ENCODE measurements around the gene F7.
"Not testable (repeated sequence)": the region's sequence is repeated elsewhere in the genome, so short reads cannot be mapped to it uniquely, and the experiment has no call there.

The F7 gene

DNA sequence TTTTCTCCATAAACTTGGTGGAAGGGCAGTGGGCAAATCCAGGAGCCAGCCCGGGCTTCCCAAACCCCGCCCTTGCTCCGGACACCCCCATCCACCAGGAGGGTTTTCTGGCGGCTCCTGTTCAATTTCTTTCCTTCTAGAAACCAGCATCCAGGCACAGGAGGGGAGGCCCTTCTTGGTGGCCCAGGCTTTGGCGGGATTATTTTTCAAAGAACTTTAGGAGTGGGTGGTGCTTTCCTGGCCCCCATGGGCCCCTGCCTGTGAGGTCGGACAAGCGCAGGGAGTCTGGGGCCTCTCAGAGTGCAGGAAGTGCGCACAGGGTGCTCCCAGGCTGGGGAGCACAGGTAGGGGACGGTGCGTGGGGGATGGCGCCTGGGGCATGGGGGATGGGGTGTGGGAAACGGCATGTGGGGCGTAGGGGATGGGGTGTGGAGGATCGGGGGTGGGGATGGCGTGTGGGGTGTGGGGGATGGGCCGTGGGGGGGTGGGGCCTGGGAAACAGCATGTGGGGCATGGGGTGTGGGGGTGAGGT, 396 bp downstream of the F7 start:
- DNase-seq, result no peak

DNA sequence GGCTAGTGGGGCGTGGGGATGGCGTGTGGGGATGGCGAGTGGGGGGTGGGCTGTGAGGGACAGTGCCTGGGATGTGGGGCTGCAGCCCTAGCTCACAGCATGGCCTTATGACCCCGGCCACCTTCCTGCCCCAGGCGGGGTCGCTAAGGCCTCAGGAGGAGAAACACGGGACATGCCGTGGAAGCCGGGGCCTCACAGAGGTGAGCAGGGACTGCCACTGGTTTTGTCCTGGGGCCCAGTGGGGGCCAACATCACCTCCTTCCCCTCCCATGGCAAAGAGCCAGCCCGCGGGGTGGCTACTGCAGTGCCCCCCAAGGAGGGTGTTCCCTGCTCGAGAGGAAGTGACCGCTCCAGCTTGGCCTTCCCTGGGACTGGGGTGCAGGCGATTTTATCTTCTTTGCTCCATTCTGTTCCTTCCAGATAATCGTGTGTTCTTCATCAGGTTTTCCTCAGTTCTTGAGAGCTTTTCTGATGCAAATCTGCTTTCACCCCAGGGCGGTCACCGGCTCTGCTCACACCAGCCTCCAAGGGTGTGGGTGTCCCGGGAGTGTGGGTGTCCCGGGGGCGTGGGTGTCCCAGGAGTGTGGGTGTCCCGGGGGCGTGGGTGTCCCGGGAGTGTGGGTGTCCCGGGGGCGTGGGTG, 1.2 kb downstream of the F7 start:
- DNase-seq, result no peak

DNA sequence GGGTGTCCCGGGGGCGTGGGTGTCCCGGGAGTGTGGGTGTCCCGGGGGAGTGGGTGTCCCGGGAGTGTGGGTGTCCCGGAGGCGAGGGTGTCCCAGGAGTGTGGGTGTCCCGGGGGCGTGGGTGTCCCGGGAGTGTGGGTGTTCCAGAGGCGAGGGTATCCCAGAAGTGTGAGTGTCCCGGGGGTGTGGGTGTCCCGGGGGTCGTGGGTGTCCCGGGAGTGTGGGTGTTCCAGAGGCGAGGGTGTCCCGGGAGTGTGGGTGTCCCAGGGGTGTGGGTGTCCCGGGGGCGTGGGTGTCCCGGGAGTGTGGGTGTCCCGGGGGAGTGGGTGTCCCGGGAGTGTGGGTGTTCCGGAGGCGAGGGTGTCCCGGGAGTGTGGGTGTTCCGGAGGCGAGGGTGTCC, 2.9 kb downstream of the F7 start:
- not testable (repeated sequence) for DNase-seq

DNA sequence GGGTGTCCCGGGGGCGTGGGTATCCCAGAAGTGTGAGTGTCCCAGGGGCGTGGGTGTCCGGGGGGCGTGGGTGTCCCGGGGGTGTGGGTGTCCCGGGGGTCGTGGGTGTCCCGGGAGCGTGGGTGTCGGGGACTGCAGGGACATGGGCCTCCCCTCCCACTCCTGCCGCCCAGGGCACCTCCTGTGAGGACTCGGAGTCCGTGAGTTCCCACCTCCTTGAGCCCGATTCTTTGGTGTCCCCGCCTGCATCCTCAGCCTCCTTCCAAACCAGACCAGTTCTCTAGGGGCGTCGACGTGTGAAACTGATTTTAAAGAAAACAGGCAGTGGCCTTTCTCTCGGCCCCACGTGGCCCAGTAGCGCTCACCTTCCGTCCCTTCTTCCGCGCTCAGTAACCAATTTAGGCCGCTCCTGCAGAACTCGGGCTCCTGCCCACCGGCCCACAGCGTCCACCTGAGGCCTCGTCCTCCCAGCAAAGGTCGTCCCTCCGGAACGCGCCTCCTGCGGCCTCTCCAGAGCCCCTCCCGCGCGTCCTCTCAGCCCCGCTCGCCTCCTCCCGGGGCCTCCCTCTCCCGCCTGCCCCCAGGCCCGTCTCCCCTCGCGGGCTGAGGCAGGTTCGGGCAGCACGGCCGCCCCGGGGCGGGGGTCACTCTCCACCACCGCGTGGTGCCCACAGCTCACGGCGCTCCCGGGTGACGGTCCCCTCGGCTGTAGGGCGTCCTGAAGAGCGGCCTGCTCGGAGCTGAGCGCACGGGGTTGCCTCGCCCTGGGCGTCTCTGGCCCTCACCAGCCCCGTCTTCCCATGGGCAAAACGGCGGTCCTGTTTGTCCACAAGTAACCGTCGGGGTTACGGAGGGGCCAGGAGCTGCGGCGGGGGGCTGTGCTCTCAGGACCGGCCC, 3.8 kb downstream of the F7 start:
- DNase-seq, result no peak

DNA sequence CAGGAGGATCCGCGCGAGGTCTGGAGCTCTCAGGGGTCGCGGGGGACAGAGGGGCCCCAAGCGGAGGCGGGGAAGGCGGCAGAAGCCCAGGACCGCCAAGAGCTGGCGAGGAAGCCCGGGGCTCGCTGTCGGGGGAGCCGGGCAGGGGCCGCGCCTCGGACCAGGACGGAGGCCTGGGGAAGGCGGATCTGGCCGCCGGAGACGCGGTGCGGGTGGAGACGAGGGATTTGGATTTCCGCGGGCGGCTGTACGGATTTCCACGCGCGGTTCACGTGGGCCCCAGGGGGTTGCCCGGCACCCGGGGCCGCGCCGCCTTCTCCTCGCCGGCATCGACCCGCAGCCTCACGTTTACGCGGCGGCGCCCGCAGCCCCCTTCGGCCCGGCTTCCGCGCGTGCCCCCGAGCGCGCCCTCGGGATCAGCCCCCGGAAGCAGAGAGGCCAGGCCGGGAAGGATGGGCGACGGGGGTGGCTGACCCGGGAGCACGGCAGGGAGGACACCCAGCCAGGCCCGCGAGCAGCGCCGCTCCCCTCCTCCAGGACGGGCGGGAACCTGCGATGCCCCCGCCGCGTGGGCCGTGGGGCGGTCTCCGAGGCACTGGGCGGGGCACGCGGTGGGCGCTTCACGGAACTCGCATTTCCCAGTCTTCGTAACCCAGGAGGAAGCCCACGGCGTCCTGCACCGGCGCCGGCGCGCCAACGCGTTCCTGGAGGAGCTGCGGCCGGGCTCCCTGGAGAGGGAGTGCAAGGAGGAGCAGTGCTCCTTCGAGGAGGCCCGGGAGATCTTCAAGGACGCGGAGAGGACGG, 4.7 kb downstream of the F7 start:
- no peak for DNase-seq

DNA sequence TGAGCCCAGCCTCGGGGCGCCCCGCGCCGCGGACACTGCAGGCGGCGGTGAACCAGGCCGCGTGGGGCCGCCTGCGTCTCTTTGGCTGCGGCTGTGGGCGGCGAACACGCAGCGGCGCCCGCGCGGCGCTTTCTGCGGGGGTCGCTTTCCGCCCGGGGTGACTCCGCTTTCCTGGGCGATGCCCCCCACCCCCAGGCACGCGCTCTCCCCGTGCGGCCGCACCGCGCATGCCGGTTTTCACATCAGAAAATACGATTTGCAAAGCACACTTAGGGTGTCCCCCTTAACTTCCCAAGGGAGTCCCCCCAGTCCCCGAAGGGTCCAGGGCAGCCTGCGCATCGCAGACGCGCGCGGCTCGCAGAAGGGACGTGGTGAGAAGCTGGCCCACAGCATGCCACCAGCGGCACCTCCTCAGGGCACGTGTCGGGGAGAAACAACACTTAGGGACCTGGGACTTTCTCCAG, 5.3 kb downstream of the F7 start:
- no peak for DNase-seq

DNA sequence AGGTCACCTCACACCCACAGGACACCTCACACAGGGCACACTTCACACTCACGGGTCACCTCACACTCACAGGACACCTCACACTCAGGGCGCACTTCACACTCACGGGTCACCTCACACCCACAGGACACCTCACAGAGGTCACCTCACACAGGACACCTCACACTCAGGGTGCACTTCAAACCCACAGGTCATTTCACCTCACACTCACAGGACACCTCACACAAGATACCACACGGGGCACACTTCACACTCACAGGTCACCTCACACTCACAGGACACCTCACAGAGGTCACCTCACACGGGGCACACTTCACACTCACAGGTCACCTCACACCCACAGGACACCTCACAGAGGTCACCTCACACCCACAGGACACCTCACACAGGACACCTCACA, 6.2 kb downstream of the F7 start:
- not testable (repeated sequence) for DNase-seq

DNA sequence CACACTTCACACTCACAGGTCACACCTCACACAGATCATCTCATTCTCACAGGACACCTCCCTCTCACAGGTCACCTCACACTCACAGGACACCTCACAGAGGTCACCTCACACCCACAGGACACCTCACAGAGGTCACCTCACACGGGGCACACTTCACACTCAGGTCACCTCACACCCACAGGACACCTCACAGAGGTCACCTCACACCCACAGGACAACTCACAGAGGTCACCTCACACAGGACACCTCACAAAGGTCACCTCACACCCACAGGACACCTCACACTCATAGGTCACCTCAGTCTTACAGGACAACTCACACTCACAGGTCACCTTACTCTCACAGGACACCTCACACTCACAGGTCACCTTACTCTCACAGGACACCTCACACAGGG, 6.9 kb downstream of the F7 start:
- DNase-seq, result not testable (repeated sequence)

DNA sequence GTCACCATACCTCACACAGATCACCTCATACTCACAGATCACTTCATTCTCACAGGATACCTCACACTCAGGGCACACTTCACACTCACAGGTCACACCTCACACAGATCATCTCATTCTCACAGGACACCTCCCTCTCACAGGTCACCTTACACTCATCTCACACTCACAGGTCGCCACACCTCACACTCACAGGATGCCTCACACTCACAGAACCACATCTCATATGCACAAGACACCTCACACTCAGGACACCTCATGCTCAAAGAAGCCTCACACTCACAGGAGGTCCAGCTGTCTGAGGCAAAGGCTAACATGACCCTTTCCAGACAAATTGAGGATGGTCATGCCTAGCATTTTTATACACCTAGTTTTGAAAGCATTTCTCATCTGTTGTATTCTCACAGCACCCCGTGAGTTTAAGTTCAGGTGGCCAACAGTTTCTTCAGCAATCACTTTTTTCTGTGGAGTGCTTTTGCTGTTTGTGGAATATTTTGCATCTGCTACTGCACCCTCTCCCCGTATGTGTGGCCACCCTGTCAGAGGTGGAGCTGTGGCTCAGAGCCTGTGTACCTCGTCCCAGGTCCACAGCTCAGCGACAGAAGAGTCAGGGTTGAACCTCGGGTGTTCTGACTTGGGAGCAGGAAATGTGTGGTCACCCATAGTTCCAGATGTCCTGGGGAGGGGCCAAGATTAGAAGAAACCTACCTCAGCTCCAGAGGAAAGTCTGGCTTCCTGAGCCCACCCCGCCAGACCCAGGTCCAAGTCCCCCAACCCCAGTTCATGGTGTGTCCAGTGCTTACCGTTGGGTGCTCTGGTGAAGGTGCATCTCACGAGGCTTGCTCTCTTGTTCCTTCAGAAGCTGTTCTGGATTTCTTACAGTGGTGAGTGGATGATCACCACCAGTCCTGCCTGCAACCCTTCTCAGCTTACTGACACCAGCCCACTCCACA, 7.6 kb downstream of the F7 start:
- no peak for DNase-seq

DNA sequence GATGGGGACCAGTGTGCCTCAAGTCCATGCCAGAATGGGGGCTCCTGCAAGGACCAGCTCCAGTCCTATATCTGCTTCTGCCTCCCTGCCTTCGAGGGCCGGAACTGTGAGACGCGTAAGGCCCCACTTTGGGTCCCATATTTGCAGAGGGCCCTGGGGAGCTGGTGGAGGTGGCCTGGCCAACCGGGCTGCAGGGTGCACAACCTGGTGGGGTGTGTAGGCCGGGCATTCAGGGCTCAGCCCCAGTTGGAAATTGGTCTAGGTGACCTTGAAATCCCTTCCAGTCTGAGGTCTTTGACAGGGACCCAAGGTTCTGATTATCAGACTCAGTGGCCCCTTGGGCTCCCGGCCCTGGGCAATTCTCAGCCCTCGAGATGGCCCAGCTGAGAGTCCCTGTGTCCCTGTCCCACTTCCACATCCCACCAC, 8.3 kb downstream of the F7 start:
- no peak for DNase-seq

DNA sequence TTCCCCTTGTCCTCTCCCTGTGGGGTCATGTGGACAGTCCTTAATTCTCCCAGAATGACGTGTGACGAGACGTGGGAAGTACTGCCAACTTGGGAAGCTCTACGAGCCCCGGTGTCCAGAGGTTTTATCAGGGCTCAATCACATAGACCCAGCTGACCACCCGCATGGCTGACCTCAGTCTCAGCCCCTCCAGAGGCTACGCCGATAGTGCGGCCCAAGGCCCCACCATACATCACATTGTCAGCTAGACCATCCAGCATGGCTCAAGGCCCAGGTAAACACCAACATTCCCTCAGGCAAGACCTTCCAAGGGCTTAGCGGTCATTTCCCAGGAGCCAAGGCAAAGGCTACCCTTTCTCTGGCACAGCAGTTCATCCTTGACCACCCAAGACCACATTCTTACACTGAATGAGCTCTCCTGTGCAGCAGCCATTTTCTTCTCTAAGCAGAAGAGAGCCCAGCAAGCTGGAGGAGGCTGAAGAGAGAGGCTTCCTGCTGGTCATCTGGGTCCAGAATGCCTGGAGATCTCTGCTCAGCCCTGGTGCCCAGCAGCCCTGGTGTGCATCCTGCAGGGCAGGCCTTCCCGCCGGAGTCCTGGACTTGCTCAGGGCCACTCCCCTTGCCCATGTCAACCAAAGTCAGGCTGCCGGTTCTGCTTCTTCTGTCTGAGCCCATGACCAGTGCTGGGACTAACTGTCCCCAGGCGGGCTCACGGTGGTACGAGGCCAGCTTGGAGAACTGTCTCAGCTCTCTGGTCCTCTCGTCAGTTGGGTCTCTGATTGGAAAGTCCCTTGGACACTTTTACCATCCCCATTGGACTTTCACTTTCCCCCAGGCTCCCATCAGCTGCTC, 9.1 kb downstream of the F7 start:
- no peak for DNase-seq

DNA sequence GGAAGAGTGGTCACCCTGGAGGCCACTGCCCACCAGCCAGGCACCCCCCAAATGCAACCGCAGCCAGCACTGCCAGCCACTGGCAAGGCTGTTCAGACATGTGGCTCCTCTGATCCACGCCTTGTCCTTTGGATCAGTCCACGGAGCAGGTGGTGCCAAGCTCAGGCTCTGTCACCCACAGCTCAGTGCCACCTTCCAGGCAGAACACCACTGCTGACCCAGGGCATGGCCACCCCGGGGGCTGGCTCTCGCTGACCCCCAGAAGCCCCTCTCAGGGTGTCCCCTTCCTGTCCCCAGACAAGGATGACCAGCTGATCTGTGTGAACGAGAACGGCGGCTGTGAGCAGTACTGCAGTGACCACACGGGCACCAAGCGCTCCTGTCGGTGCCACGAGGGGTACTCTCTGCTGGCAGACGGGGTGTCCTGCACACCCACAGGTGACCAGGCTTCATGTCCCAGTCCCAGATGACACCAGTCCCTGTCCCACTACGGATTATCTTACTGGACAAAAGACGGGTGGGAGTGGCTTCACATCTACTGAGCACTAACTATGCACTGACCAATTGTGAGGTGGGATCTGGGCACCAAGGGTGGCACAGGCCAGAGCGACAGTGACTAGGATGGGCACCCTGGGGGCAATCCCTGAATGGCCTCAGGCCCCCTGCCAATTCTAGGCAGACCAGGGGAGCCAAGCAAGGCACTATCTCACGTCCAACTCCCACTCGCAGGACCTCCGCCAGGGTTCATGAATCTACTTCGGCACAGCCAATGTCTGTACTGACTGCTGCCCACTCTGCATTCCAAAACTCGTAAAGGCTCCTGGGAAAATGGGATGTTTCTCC, 10.0 kb downstream of the F7 start:
- no peak for DNase-seq

DNA sequence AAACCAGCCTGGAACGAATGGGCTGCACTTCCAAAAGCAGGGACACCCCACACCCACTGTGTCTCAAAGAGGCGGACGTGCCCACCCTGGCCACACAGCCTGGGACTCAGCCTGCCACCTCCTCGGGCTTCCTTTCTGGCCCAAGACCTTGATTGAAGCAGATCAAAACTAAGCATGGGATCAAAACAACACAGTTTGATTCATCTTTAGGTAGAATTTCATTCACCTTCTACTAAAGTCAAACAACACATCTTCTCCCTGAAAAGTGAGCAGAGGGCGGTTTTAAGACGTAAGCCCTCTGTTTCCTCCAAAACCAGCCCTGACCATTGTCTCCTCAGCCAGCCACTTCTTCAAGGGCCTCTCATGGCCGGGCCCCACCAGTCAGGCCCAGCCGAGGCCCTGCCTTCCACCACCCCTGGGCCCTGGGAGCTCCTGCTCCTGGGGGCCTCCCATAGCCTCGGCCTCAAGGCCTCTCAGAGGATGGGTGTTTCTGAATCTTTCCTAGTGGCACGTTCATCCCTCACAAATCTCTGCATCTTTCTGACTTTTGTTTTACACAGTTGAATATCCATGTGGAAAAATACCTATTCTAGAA, 10.7 kb downstream of the F7 start:
- DNase-seq, result no peak

DNA sequence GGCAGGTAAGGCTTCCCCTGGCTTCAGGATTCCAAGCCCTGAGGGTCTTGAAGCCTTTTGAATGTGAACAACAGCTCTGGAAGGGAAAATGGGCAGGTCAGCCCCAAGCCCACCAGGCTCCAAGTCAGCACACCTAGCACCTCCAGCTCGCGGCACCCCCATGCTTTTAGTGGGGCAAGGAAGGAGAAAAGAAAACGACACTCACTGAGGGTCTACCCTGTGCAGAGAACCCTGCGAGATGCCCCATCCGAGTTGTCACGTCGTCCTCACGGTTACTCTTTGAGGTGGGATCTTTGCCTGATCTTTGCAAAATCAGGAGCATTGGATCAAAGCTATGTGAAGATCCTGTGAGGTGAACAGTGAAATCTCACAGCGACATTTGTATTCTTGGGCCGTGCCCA, 11.3 kb downstream of the F7 start:
- no peak for DNase-seq

DNA sequence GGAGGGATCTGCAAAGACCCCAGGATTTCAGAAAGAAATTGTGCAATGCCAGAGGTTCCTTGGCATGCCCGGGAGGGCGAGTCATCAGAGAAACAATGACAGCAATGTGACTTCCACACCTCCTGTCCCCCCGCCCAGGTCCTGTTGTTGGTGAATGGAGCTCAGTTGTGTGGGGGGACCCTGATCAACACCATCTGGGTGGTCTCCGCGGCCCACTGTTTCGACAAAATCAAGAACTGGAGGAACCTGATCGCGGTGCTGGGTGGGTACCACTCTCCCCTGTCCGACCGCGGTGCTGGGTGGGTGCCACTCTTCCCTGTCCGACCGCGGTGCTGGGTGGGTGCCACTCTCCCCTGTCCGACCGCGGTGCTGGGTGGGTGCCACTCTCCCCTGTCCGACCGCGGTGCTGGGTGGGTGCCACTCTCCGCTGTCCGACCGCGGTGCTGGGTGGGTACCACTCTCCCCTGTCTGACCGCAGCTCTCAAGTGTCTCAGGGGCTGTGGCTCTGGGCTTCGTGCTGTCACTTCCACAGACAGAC, 11.8 kb downstream of the F7 start:
- DNase-seq, result no peak

DNA sequence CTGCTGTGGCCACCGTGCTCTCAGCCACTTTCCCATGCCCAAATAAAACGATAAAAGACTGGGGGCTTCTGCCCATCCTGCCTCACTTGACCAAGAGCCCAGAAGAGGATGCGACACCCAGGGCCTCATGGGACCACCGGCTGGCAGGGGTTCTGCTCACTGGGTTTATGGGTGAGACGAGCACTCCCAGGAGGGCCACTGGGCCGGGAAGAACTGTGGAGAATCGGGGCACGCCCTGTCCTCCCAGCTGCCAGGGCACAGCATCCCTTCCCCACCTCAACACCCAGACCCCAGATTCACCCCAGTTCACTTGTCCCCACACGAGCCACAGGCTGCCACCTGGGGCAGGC, 12.3 kb downstream of the F7 start:
- DNase-seq, result no peak

DNA sequence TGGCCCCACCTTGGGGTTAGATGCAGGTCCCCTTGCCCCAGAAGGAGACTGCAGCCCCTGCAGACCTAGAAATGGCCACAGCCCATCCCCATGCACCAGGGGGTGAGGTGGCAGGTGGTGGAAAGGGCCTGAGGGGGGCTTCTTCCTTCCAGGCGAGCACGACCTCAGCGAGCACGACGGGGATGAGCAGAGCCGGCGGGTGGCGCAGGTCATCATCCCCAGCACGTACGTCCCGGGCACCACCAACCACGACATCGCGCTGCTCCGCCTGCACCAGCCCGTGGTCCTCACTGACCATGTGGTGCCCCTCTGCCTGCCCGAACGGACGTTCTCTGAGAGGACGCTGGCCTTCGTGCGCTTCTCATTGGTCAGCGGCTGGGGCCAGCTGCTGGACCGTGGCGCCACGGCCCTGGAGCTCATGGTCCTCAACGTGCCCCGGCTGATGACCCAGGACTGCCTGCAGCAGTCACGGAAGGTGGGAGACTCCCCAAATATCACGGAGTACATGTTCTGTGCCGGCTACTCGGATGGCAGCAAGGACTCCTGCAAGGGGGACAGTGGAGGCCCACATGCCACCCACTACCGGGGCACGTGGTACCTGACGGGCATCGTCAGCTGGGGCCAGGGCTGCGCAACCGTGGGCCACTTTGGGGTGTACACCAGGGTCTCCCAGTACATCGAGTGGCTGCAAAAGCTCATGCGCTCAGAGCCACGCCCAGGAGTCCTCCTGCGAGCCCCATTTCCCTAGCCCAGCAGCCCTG, 12.8 kb downstream of the F7 start:
- no peak for DNase-seq

DNA sequence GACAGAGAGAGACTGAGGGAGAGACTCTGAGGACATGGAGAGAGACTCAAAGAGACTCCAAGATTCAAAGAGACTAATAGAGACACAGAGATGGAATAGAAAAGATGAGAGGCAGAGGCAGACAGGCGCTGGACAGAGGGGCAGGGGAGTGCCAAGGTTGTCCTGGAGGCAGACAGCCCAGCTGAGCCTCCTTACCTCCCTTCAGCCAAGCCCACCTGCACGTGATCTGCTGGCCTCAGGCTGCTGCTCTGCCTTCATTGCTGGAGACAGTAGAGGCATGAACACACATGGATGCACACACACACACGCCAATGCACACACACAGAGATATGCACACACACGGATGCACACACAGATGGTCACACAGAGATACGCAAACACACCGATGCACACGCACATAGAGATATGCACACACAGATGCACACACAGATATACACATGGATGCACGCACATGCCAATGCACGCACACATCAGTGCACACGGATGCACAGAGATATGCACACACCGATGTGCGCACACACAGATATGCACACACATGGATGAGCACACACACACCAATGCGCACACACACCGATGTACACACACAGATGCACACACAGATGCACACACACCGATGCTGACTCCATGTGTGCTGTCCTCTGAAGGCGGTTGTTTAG, 13.7 kb downstream of the F7 start:
- DNase-seq, result no peak
